ENCODE results near the gene GJB1.

DNA sequence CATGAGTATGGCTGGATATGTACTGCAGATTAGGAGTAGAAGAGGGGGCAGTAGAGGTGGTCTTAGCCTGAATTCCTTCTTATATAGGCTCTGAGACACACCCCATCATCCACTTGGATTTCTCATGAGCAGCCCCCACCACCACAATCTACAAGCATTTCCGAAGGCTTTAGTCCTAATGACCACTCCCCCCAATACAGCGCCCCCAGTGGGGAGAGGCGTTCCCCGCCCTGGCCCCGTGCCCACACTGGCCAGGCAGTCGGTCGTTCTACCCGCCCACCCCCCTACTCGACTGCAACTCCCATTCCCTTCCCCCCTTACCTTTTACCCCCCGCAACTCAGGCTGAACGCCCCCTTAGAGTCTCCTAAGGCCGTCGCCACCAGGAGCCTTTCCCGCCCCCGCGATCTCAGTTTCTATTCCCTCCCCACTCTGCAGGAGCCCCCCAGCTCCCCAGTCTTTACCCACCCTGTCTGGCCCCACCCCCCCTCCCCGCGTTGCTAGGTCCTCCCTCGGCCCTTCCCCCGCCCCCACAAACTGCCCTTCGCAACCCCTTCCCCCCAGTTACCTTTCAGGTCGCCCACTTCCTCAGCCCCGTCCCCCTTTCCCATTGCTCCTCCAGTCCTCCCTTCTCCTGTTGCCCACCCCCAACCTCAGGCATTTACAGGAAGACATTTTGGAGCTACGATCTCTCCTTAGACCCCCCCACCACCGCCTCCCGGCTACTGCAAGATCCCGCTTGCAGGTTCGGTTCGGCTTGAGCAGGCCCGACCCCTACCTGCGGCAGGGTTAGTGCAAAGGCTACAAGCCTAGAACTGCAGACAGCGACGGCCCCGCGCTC is 30.4 kb downstream of the GJB1 start:
- TF ChIP-seq, protein P1, sequence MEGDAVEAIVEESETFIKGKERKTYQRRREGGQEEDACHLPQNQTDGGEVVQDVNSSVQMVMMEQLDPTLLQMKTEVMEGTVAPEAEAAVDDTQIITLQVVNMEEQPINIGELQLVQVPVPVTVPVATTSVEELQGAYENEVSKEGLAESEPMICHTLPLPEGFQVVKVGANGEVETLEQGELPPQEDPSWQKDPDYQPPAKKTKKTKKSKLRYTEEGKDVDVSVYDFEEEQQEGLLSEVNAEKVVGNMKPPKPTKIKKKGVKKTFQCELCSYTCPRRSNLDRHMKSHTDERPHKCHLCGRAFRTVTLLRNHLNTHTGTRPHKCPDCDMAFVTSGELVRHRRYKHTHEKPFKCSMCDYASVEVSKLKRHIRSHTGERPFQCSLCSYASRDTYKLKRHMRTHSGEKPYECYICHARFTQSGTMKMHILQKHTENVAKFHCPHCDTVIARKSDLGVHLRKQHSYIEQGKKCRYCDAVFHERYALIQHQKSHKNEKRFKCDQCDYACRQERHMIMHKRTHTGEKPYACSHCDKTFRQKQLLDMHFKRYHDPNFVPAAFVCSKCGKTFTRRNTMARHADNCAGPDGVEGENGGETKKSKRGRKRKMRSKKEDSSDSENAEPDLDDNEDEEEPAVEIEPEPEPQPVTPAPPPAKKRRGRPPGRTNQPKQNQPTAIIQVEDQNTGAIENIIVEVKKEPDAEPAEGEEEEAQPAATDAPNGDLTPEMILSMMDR (IDR thresholded peaks at IDR 0.05) = peak; percentile 32
- no peak for TF ChIP-seq EZH2 (IDR thresholded peaks at IDR 0.05; ENCODE audit: borderline replicate concordance, insufficient read depth, low read depth, low read length, poor library complexity, severe bottlenecking)
